ENCODE results near the gene PCDHB4.
"Not testable (repeated sequence)": the region's sequence is repeated elsewhere in the genome, so short reads cannot be mapped to it uniquely, and the experiment has no call there.

The PCDHB4 gene

GRCh38 chr5:141127305-141127704 is 5.7 kb downstream of the PCDHB4 start:
- Histone ChIP-seq H3K79me2 (ENCODE audit: control insufficient read depth, insufficient read depth, low read length, poor library complexity) (no peaks in the 10 kb centered on the region), H3K4me1 (ENCODE audit: control insufficient read depth in 1 of 2, insufficient read depth in 2 of 2, low read length in 2 of 2) (no peaks in the 10 kb centered on the region), H2AK5ac (ENCODE audit: low read length) (no peak overlapping the region), H3K27me3 (ENCODE audit: insufficient read depth, low read length) (no peaks in the 10 kb centered on the region), H3K36me3 (ENCODE audit: control insufficient read depth in 1 of 2, insufficient read depth in 2 of 2, low read length in 2 of 2) (peaks cover 0 to 1% of the 10 kb centered on the region in 2 experiments), H4K12ac (ENCODE audit: low read depth, low read length) (no peak overlapping the region), H2BK12ac (ENCODE audit: low read length) (no peak overlapping the region), H2BK120ac (ENCODE audit: insufficient read depth, low read length, poor library complexity) (no peak overlapping the region), H2AFZ (ENCODE audit: insufficient read depth, low read length, poor library complexity) (no peak overlapping the region), H3K4ac (ENCODE audit: low read depth, low read length) (no peak overlapping the region), H3K23ac (ENCODE audit: low read length) (no peak overlapping the region), H3K14ac (ENCODE audit: low read length) (no peak overlapping the region), H4K91ac (ENCODE audit: low read depth, low read length) (no peak overlapping the region), H3K4me2 (ENCODE audit: low read length) (no peak overlapping the region), H3K9ac (ENCODE audit: low read length) (no peak overlapping the region), H3K79me1 (ENCODE audit: low read length) (no peaks in the 10 kb centered on the region), H3K4me3 (ENCODE audit: low read depth, low read length) (no peak overlapping the region), H4K8ac (ENCODE audit: low read depth, low read length) (no peak overlapping the region), H3K18ac (ENCODE audit: low read length) (no peak overlapping the region), H3K9me3 (ENCODE audit: insufficient read depth, low read depth, low read length) (peaks cover 2% of the 10 kb centered on the region), H3K27ac (ENCODE audit: low read depth, low read length) (no peak overlapping the region), H2BK5ac (ENCODE audit: low read depth, low read length, poor library complexity) (no peak overlapping the region)
- no CpG with 5 or more reads among the region's 1 CpG for WGBS (ENCODE audit: extremely low coverage, insufficient coverage, insufficient read length)
- no peak for DNase-seq

GRCh38 chr5:141135030-141135717 is 13.6 kb downstream of the PCDHB4 start, which contains the start of gene PCDHB5:
Gene PCDHB5 (plus strand): TSS chr5:141135206. CDS start chr5:141135435, 229 bp downstream.
- no peak within 1 kb of the TSS for H4K8ac ChIP-seq (ENCODE audit: low read depth, low read length)
- no peak within 1 kb of the TSS for H4K91ac ChIP-seq (ENCODE audit: low read depth, low read length)
- H2BK120ac ChIP-seq (ENCODE audit: insufficient read depth, low read length, poor library complexity) = no peak within 1 kb of the TSS
- no peaks in the 10 kb centered on the region for H3K79me1 ChIP-seq (ENCODE audit: low read length)
- H2AK5ac ChIP-seq (ENCODE audit: low read length) = no peak within 1 kb of the TSS
- H3K4me3 ChIP-seq (ENCODE audit: low read depth, low read length) = peak within 1 kb of the TSS; percentile 56
- no peak within 1 kb of the TSS for H3K4ac ChIP-seq (ENCODE audit: low read depth, low read length)
- H2BK12ac ChIP-seq (ENCODE audit: low read length) = no peak within 1 kb of the TSS
- WGBS (ENCODE audit: extremely low coverage, insufficient coverage, insufficient read length) = no CpG with 5 or more reads among the region's 22 CpGs
- DNase-seq = no peak
- no peaks in the 10 kb centered on the region for H3K79me2 ChIP-seq (ENCODE audit: control insufficient read depth, insufficient read depth, low read length, poor library complexity)
- H4K12ac ChIP-seq (ENCODE audit: low read depth, low read length) = no peak within 1 kb of the TSS
- H3K9me3 ChIP-seq (ENCODE audit: insufficient read depth, low read depth, low read length) = no peaks in the 10 kb centered on the region
- no peak within 1 kb of the TSS for H3K23ac ChIP-seq (ENCODE audit: low read length)
- H3K14ac ChIP-seq (ENCODE audit: low read length) = no peak within 1 kb of the TSS
- no peaks in the 10 kb centered on the region for H3K27me3 ChIP-seq (ENCODE audit: insufficient read depth, low read length)
- H3K27ac ChIP-seq (ENCODE audit: low read depth, low read length) = no peak within 1 kb of the TSS
- peak within 1 kb of the TSS; percentile 82 for H3K9ac ChIP-seq (ENCODE audit: low read length)
- H2AFZ ChIP-seq (ENCODE audit: insufficient read depth, low read length, poor library complexity) = no peak within 1 kb of the TSS
- no peak within 1 kb of the TSS for H2BK5ac ChIP-seq (ENCODE audit: low read depth, low read length, poor library complexity)
- no peaks in the 10 kb centered on the region for H3K4me1 ChIP-seq (ENCODE audit: control insufficient read depth in 1 of 2, insufficient read depth in 2 of 2, low read length in 2 of 2)
- peaks cover 0 to 1% of the 10 kb centered on the region in 2 experiments for H3K36me3 ChIP-seq (ENCODE audit: control insufficient read depth in 1 of 2, insufficient read depth in 2 of 2, low read length in 2 of 2)
- H3K18ac ChIP-seq (ENCODE audit: low read length) = no peak within 1 kb of the TSS
- H3K4me2 ChIP-seq (ENCODE audit: low read length) = peak within 1 kb of the TSS; percentile 40

GRCh38 chr5:141135718-141136266 is 14.2 kb downstream of the PCDHB4 start:
- Histone ChIP-seq H3K4me3 (ENCODE audit: low read depth, low read length) (no peak overlapping the region), H3K4ac (ENCODE audit: low read depth, low read length) (no peak overlapping the region), H3K4me1 (ENCODE audit: control insufficient read depth in 1 of 2, insufficient read depth in 2 of 2, low read length in 2 of 2) (no peaks in the 10 kb centered on the region), H2BK12ac (ENCODE audit: low read length) (no peak overlapping the region), H3K79me2 (ENCODE audit: control insufficient read depth, insufficient read depth, low read length, poor library complexity) (no peaks in the 10 kb centered on the region), H3K9ac (ENCODE audit: low read length) (no peak overlapping the region), H3K79me1 (ENCODE audit: low read length) (no peaks in the 10 kb centered on the region), H4K91ac (ENCODE audit: low read depth, low read length) (no peak overlapping the region), H3K36me3 (ENCODE audit: control insufficient read depth in 1 of 2, insufficient read depth in 2 of 2, low read length in 2 of 2) (peaks cover 0 to 1% of the 10 kb centered on the region in 2 experiments), H3K23ac (ENCODE audit: low read length) (no peak overlapping the region), H2AFZ (ENCODE audit: insufficient read depth, low read length, poor library complexity) (no peak overlapping the region), H3K18ac (ENCODE audit: low read length) (no peak overlapping the region), H2BK120ac (ENCODE audit: insufficient read depth, low read length, poor library complexity) (no peak overlapping the region), H3K4me2 (ENCODE audit: low read length) (peak overlapping the region; percentile 40), H4K8ac (ENCODE audit: low read depth, low read length) (no peak overlapping the region), H3K9me3 (ENCODE audit: insufficient read depth, low read depth, low read length) (no peaks in the 10 kb centered on the region), H2BK5ac (ENCODE audit: low read depth, low read length, poor library complexity) (no peak overlapping the region), H3K14ac (ENCODE audit: low read length) (no peak overlapping the region), H3K27ac (ENCODE audit: low read depth, low read length) (no peak overlapping the region), H3K27me3 (ENCODE audit: insufficient read depth, low read length) (no peaks in the 10 kb centered on the region), H2AK5ac (ENCODE audit: low read length) (no peak overlapping the region), H4K12ac (ENCODE audit: low read depth, low read length) (no peak overlapping the region)
- no CpG with 5 or more reads among the region's 19 CpGs for WGBS (ENCODE audit: extremely low coverage, insufficient coverage, insufficient read length)
- no peak for DNase-seq

- not testable (repeated sequence) for H3K4ac ChIP-seq (ENCODE audit: low read depth, low read length); H3K4me2 ChIP-seq (ENCODE audit: low read length); H3K9ac ChIP-seq (ENCODE audit: low read length); H2BK120ac ChIP-seq (ENCODE audit: insufficient read depth, low read length, poor library complexity); H3K9me3 ChIP-seq (ENCODE audit: insufficient read depth, low read depth, low read length); H3K4me1 ChIP-seq (ENCODE audit: control insufficient read depth in 1 of 2, insufficient read depth in 2 of 2, low read length in 2 of 2); H3K23ac ChIP-seq (ENCODE audit: low read length); DNase-seq; H3K27ac ChIP-seq (ENCODE audit: low read depth, low read length); H3K18ac ChIP-seq (ENCODE audit: low read length); H3K27me3 ChIP-seq (ENCODE audit: insufficient read depth, low read length); H2BK12ac ChIP-seq (ENCODE audit: low read length); H3K36me3 ChIP-seq (ENCODE audit: control insufficient read depth in 1 of 2, insufficient read depth in 2 of 2, low read length in 2 of 2); H2AFZ ChIP-seq (ENCODE audit: insufficient read depth, low read length, poor library complexity); H4K12ac ChIP-seq (ENCODE audit: low read depth, low read length); H2AK5ac ChIP-seq (ENCODE audit: low read length); H4K91ac ChIP-seq (ENCODE audit: low read depth, low read length); H4K8ac ChIP-seq (ENCODE audit: low read depth, low read length); H2BK5ac ChIP-seq (ENCODE audit: low read depth, low read length, poor library complexity); H3K79me2 ChIP-seq (ENCODE audit: control insufficient read depth, insufficient read depth, low read length, poor library complexity); H3K79me1 ChIP-seq (ENCODE audit: low read length); H3K4me3 ChIP-seq (ENCODE audit: low read depth, low read length); H3K14ac ChIP-seq (ENCODE audit: low read length)
- WGBS (ENCODE audit: extremely low coverage, insufficient coverage, insufficient read length) = no CpG with 5 or more reads among the region's 34 CpGs
Measured at GRCh38 chr5:141137346-141137745, 15.7 kb downstream of the PCDHB4 start.

Measured in trophoblast cell (in vitro differentiated cells and primary cell).